ENCODE results near the gene SLAMF7. TPM values are rescaled to one million over a fixed set of nuclear protein-coding genes. Genes with fewer than 3 reads are reported as not detected.

The SLAMF7 gene
- total RNA-seq, 1 experiment from 2014 or later, result not detected

DNA sequence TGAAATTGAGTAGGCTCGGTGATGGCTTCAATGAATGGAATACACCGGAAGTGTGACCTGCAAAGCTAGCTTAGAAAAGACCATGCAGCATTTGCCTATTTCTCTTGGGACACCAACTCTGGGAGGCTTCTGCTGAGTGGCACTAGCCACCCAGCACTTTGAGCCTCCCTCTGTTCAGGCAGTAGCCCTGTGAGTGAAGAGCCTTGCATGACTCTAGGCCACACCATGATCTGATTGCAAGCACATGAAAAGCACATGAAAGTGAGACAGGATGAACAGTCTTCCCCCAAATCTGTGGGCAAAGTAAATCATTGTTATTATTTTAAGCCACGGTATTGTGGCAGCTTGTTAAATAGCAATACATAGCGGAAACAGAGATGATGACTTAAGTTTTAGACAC, 30.2 kb upstream of the SLAMF7 start:
- Histone ChIP-seq H3K4me1 (no peaks in the 10 kb centered on the region), H3K4me3 (ENCODE audit: low read depth, low read length) (no peak overlapping the region), H3K9me3 (no peaks in the 10 kb centered on the region), H3K27me3 (replicated peaks; ENCODE audit: control insufficient read depth, insufficient read depth, low read length) (no peaks in the 10 kb centered on the region; the same call in 1 of the 2 replicates), H3K36me3 (ENCODE audit: control insufficient read depth, insufficient read depth, low read length) (no peaks in the 10 kb centered on the region)
- CTCF ChIA-PET, result no interaction called here
- Mint-ChIP-seq H3K36me3 (ENCODE audit: insufficient read depth, unreplicated experiment) (no peaks in the 10 kb centered on the region), H3K27me3 (ENCODE audit: insufficient read depth, unreplicated experiment) (peaks cover 3% of the 10 kb centered on the region), H3K27ac (ENCODE audit: unreplicated experiment) (no peak overlapping the region), H3K4me3 (ENCODE audit: unreplicated experiment) (no peak overlapping the region), H3K9me3 (ENCODE audit: unreplicated experiment) (no peaks in the 10 kb centered on the region), H3K4me1 (ENCODE audit: low read depth, unreplicated experiment) (no peaks in the 10 kb centered on the region)
- TF ChIP-seq CTCF (IDR thresholded peaks at IDR 0.05; ENCODE audit: insufficient read depth in 1 of 2, low read depth in 1 of 2, low read length in 1 of 2, severe bottlenecking in 1 of 2, unreplicated experiment in 1 of 2), result no peak
- intact Hi-C loops (cut with micrococcal nuclease; ENCODE audit: unreplicated experiment), result no loop called here
- POLR2A ChIA-PET, result no interaction called here
- DNase-seq, result no peak
- no TSS peak for BruUV-seq (replicated peaks)

DNA sequence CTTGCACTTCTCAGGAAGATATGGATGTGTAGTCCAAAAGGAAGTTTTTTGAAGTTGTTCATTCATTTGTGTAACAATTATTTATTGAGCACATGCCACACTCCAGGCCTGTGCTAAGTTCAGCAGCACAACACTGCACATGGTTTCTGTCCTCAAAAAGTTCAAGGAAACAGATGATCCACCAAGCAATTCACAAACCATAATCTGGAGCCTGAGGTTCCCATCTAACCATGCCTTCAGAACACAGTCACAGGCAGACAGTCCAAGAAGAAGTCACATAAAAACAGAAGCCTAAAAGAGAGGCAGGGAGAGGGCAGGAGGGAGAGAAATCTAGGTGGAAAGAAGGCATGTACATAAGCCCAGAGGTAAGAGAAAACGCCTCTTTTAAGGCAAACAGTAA, 29.3 kb upstream of the SLAMF7 start:
- Histone ChIP-seq H3K36me3 (ENCODE audit: control insufficient read depth, insufficient read depth, low read length) (no peaks in the 10 kb centered on the region), H3K4me3 (ENCODE audit: low read depth, low read length) (no peak overlapping the region), H3K27me3 (replicated peaks; ENCODE audit: control insufficient read depth, insufficient read depth, low read length) (no peaks in the 10 kb centered on the region; the same call in 1 of the 2 replicates), H3K4me1 (no peaks in the 10 kb centered on the region), H3K9me3 (no peaks in the 10 kb centered on the region)
- ChIA-PET POLR2A (no interaction called here), CTCF (no interaction called here)
- H3K9me3 Mint-ChIP-seq (ENCODE audit: unreplicated experiment), result no peaks in the 10 kb centered on the region
- H3K27me3 Mint-ChIP-seq (ENCODE audit: insufficient read depth, unreplicated experiment), result peaks cover 3% of the 10 kb centered on the region
- no peak for DNase-seq
- H3K27ac Mint-ChIP-seq (ENCODE audit: unreplicated experiment), result no peak overlapping the region
- intact Hi-C loops (cut with micrococcal nuclease; ENCODE audit: unreplicated experiment), result no loop called here
- H3K4me1 Mint-ChIP-seq (ENCODE audit: low read depth, unreplicated experiment), result no peaks in the 10 kb centered on the region
- H3K36me3 Mint-ChIP-seq (ENCODE audit: insufficient read depth, unreplicated experiment), result no peaks in the 10 kb centered on the region
- no peak overlapping the region for H3K4me3 Mint-ChIP-seq (ENCODE audit: unreplicated experiment)
- TF ChIP-seq CTCF (IDR thresholded peaks at IDR 0.05; ENCODE audit: insufficient read depth in 1 of 2, low read depth in 1 of 2, low read length in 1 of 2, severe bottlenecking in 1 of 2, unreplicated experiment in 1 of 2), result no peak
- no TSS peak for BruUV-seq (replicated peaks)

DNA sequence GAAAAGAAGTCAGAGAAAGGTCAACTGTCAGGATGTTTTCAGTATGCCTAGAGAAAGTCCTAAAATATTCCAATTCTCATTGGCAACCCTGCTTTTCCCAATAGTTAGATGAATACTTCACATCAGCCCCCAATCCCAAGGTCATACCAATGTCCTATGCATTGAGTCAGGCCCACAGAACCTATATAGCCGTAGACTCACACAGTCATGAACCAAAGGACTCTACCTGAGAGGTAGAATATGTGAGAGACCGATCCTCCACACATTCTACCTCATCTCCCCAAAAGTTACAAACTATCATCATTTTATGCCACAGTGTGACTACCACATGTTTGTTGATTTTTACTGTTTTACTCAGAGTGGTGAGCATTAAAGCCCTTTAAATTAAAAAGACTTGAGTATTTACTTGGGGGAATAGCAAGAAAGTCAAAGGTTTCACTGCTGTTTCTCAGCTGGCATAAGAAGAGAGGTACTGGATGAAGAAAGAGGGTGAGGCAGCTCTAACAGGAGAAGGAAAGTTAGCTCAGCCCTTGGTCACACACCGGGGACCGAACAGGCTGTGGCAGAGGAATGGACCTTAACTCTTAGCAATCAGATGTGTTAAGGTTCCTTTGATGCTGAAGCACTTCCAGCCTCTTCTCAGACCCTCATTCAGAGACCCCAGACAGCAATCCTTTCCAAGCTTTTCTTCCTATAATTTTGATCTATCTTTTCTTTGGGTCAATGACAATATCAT, 28.4 kb upstream of the SLAMF7 start:
- BruUV-seq (replicated peaks), result no TSS peak
- H3K4me1 ChIP-seq, result no peaks in the 10 kb centered on the region
- Mint-ChIP-seq H3K27me3 (ENCODE audit: insufficient read depth, unreplicated experiment) (peaks cover 3% of the 10 kb centered on the region), H3K4me1 (ENCODE audit: low read depth, unreplicated experiment) (no peaks in the 10 kb centered on the region), H3K27ac (ENCODE audit: unreplicated experiment) (no peak overlapping the region), H3K9me3 (ENCODE audit: unreplicated experiment) (no peaks in the 10 kb centered on the region), H3K36me3 (ENCODE audit: insufficient read depth, unreplicated experiment) (no peaks in the 10 kb centered on the region), H3K4me3 (ENCODE audit: unreplicated experiment) (no peak overlapping the region)
- H3K36me3 ChIP-seq (ENCODE audit: control insufficient read depth, insufficient read depth, low read length), result no peaks in the 10 kb centered on the region
- CTCF ChIA-PET, result no interaction called here
- no peak overlapping the region for H3K4me3 ChIP-seq (ENCODE audit: low read depth, low read length)
- POLR2A ChIA-PET, result no interaction called here
- intact Hi-C loops (cut with micrococcal nuclease; ENCODE audit: unreplicated experiment), result no loop called here
- DNase-seq, result no peak
- no peak for TF ChIP-seq CTCF (IDR thresholded peaks at IDR 0.05; ENCODE audit: insufficient read depth in 1 of 2, low read depth in 1 of 2, low read length in 1 of 2, severe bottlenecking in 1 of 2, unreplicated experiment in 1 of 2)
- no peaks in the 10 kb centered on the region; the same call in 1 of the 2 replicates for H3K27me3 ChIP-seq (replicated peaks; ENCODE audit: control insufficient read depth, insufficient read depth, low read length)
- H3K9me3 ChIP-seq, result no peaks in the 10 kb centered on the region

Data from Caco-2 (cell line).